OCI-LY3 (cell line): ENCODE data around the gene PYDC2.

Source experiments
- CTCF ChIP-seq: fragments of 200-600, 300-600 bp; sonication (generic); IDR thresholded peaks from 2 replicates; pipeline ENCODE4 v1.5.1; 2014; ENCODE audit warnings: antibody characterized with exemption, low read length, low read depth
- EZH2phosphoT487 ChIP-seq: fragments of 200-600 bp; shearing (Covaris generic); IDR thresholded peaks from 2 replicates; pipeline ENCODE4 v1.6.1; 2018; ENCODE audit warnings: antibody characterized with exemption, mixed run types, low read depth

DNA sequence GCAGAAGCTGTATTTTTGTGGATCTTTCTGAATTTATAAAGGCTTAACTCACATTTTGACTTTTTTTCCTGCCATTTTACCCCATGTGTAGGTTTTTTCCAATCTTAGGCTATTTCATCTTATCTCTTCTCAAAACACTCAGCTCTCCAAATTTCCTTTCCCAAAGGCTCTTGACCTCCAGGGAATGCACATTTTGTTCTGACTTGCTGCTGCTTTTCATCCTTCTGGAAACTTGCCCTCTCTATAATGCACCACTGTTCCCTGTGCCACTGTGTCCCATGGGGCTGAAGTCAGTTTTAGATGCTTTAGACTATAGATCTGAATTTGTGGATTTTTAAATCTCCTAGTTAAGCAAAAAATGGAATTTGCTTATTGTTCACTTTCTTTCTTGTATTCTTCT lies 9.1 kb downstream of the PYDC2 start:
- TF ChIP-seq CTCF (no peak), EZH2phosphoT487 (no peak)
